ENCODE measurements around the gene PFKL.
"Not testable (repeated sequence)": the region's sequence is repeated elsewhere in the genome, so short reads cannot be mapped to it uniquely, and the experiment has no call there.

PFKL gene

GRCh38 chr21:44337941-44338895 is 38.4 kb downstream of the PFKL start:
- H3K4me2 ChIP-seq = peak overlapping the region; percentile 96
- no peak overlapping the region for H3K9ac ChIP-seq
- H4K20me1 ChIP-seq = peaks cover 39% of the 10 kb centered on the region
- 0 out of 2 replicates have a peak overlapping the region, but pooled peaks have one; percentile 53 for H3K27ac ChIP-seq
- H3K4me1 ChIP-seq = peaks cover 61% of the 10 kb centered on the region
- H3K9me3 ChIP-seq = no peaks in the 10 kb centered on the region
- H3K36me3 ChIP-seq = peaks cover 20% of the 10 kb centered on the region; the same call in 1 of the 2 replicates
- peak overlapping the region; percentile 60 for H3K4me3 ChIP-seq
- H3K27me3 ChIP-seq = no peaks in the 10 kb centered on the region
- no peak for TF ChIP-seq Cebpa-rat (IDR thresholded peaks at IDR 0.05)

GRCh38 chr21:44338971-44339910 is 39.4 kb downstream of the PFKL start, which contains the start of gene CFAP410:
CFAP410 (minus strand) TSS chr21:44339390; CDS start chr21:44339194, 196 bp downstream.
- no peaks in the 10 kb centered on the region for H3K27me3 ChIP-seq
- H3K27ac ChIP-seq = peak within 1 kb of the TSS; percentile 89
- peak within 1 kb of the TSS; percentile 89 for H3K9ac ChIP-seq
- no peak for TF ChIP-seq Cebpa-rat (IDR thresholded peaks at IDR 0.05)
- H3K4me3 ChIP-seq = peak within 1 kb of the TSS; percentile 78
- peak within 1 kb of the TSS; percentile 96 for H3K4me2 ChIP-seq
- peaks cover 61% of the 10 kb centered on the region for H3K4me1 ChIP-seq
- no peaks in the 10 kb centered on the region for H3K9me3 ChIP-seq
- H3K36me3 ChIP-seq = peaks cover 20% of the 10 kb centered on the region; the same call in 1 of the 2 replicates
- H4K20me1 ChIP-seq = peaks cover 29% of the 10 kb centered on the region

- Histone ChIP-seq H4K20me1 (peaks cover 15% of the 10 kb centered on the region), H3K4me1 (peaks cover 71% of the 10 kb centered on the region)
- not testable (repeated sequence) for H3K9me3 ChIP-seq, H3K9ac ChIP-seq, H3K4me2 ChIP-seq, H3K27me3 ChIP-seq, H3K36me3 ChIP-seq, H3K4me3 ChIP-seq, H3K27ac ChIP-seq
These were observed 42.0 kb downstream of the PFKL start for GRCh38 chr21:44341726-44342458.

GRCh38 chr21:44342981-44343380 is 43.1 kb downstream of the PFKL start:
- not testable (repeated sequence) for H3K27ac ChIP-seq, H3K9me3 ChIP-seq, H3K9ac ChIP-seq, H3K36me3 ChIP-seq, H4K20me1 ChIP-seq, H3K27me3 ChIP-seq, H3K4me3 ChIP-seq
- peaks cover 68% of the 10 kb centered on the region for H3K4me1 ChIP-seq
- peak overlapping the region; percentile 32; the same call in 1 of the 2 replicates for H3K4me2 ChIP-seq

GRCh38 chr21:44344541-44345183 is 44.8 kb downstream of the PFKL start:
- peak overlapping the region; percentile 22; the same call in 1 of the 2 replicates for H3K9ac ChIP-seq
- no peak for TF ChIP-seq Cebpa-rat (IDR thresholded peaks at IDR 0.05)
- H3K27me3 ChIP-seq = no peaks in the 10 kb centered on the region
- H3K4me3 ChIP-seq = no peak overlapping the region
- peaks cover 77% of the 10 kb centered on the region for H3K4me1 ChIP-seq
- peak overlapping the region; percentile 75 for H3K27ac ChIP-seq
- H3K4me2 ChIP-seq = peak overlapping the region; percentile 84
- no peaks in the 10 kb centered on the region for H3K36me3 ChIP-seq
- no peaks in the 10 kb centered on the region for H4K20me1 ChIP-seq
- H3K9me3 ChIP-seq = no peaks in the 10 kb centered on the region

- Histone ChIP-seq H3K9me3 (no peaks in the 10 kb centered on the region), H3K36me3 (no peaks in the 10 kb centered on the region), H4K20me1 (no peaks in the 10 kb centered on the region), H3K9ac (peak overlapping the region; percentile 20; the same call in 1 of the 2 replicates), H3K27ac (peak overlapping the region; percentile 75; the same call in 1 of the 2 replicates), H3K4me1 (peaks cover 69% of the 10 kb centered on the region), H3K27me3 (no peaks in the 10 kb centered on the region), H3K4me2 (peak overlapping the region; percentile 84), H3K4me3 (no peak overlapping the region)
- TF ChIP-seq Cebpa-rat (IDR thresholded peaks at IDR 0.05) = no peak
These were observed 45.6 kb downstream of the PFKL start for GRCh38 chr21:44345495-44345894.

- Histone ChIP-seq H3K9ac (peak overlapping the region; percentile 8; the same call in 1 of the 2 replicates), H3K36me3 (no peaks in the 10 kb centered on the region), H3K27ac (0 out of 2 replicates have a peak overlapping the region, but pooled peaks have one; percentile 30), H3K27me3 (no peaks in the 10 kb centered on the region), H4K20me1 (no peaks in the 10 kb centered on the region), H3K4me2 (peak overlapping the region; percentile 68), H3K4me3 (no peak overlapping the region), H3K9me3 (no peaks in the 10 kb centered on the region), H3K4me1 (peaks cover 86% of the 10 kb centered on the region)
- TF ChIP-seq Cebpa-rat (IDR thresholded peaks at IDR 0.05) = no peak
These were observed 48.1 kb downstream of the PFKL start for GRCh38 chr21:44347911-44348451.

- no peaks in the 10 kb centered on the region for H3K36me3 ChIP-seq
- peak overlapping the region; percentile 68 for H3K4me2 ChIP-seq
- no peaks in the 10 kb centered on the region for H3K9me3 ChIP-seq
- no peak overlapping the region for H3K9ac ChIP-seq
- H3K27me3 ChIP-seq = no peaks in the 10 kb centered on the region
- H3K27ac ChIP-seq = 0 out of 2 replicates have a peak overlapping the region, but pooled peaks have one; percentile 30
- H4K20me1 ChIP-seq = no peaks in the 10 kb centered on the region
- TF ChIP-seq Cebpa-rat (IDR thresholded peaks at IDR 0.05) = no peak
- no peak overlapping the region for H3K4me3 ChIP-seq
- peaks cover 83% of the 10 kb centered on the region for H3K4me1 ChIP-seq
These were observed 49.0 kb downstream of the PFKL start for GRCh38 chr21:44348861-44349260.

Measured in BLaER1 (cell line).